C4-2B (cell line): Measurements from ENCODE around the gene PLS1.

ENCODE experiments used
- CTCF ChIP-seq: fragments of 450-650 bp; conservative IDR thresholded peaks from 2 replicates; pipeline ENCODE4 v1.5.1; 2017; ENCODE audit warnings: mild to moderate bottlenecking
- ZFX ChIP-seq: fragments of 450-650 bp; IDR thresholded peaks from 2 replicates; pipeline ENCODE4 v1.6.1; 2017

GRCh38 chr3:142647856-142648255, 51.7 kb downstream of the PLS1 start:
- no peak for TF ChIP-seq CTCF
- no peak for TF ChIP-seq ZFX
